HG03432 (cell line): ENCODE results near the gene COL13A1.

Source experiments
- ATAC-seq: cut with Tn5 transposase; IDR thresholded peaks from one replicate; pipeline ENCODE4 v1.9.1; 2021; ENCODE audit warnings: mild to moderate bottlenecking, moderate library complexity; ENCODE audit not compliant: unreplicated experiment

Gene COL13A1

GRCh38 chr10:69801434-69802315 is at the start of gene COL13A1:
TSS of gene COL13A1 (plus strand) at chr10:69801906. CDS start at chr10:69802424, 518 bp downstream.
- no peak for ATAC-seq

- ATAC-seq: no peak
Observed at GRCh38 chr10:69752479-69752878, 49.2 kb upstream of the COL13A1 start.

- ATAC-seq: no peak
Observed at GRCh38 chr10:69756279-69756678, 45.4 kb upstream of the COL13A1 start.

- ATAC-seq: no peak
Observed at GRCh38 chr10:69757206-69757552, 44.5 kb upstream of the COL13A1 start.

- no peak for ATAC-seq
Observed at GRCh38 chr10:69757553-69758309, 44.0 kb upstream of the COL13A1 start.

- no peak for ATAC-seq
Observed at GRCh38 chr10:69758310-69758728, 43.4 kb upstream of the COL13A1 start.

GRCh38 chr10:69759641-69760040 is 42.1 kb upstream of the COL13A1 start:
- no peak for ATAC-seq

- ATAC-seq: no peak
Observed at GRCh38 chr10:69760072-69760471, 41.6 kb upstream of the COL13A1 start.

- no peak for ATAC-seq
Observed at GRCh38 chr10:69761320-69761719, 40.4 kb upstream of the COL13A1 start.

GRCh38 chr10:69766161-69766910 is 35.4 kb upstream of the COL13A1 start:
- ATAC-seq: no peak

- ATAC-seq: no peak
Observed at GRCh38 chr10:69767793-69768192, 33.9 kb upstream of the COL13A1 start.

- ATAC-seq: no peak
Observed at GRCh38 chr10:69768386-69768785, 33.3 kb upstream of the COL13A1 start.

GRCh38 chr10:69769395-69769992 is 32.2 kb upstream of the COL13A1 start:
- ATAC-seq: no peak

GRCh38 chr10:69772933-69773704 is 28.6 kb upstream of the COL13A1 start:
- no peak for ATAC-seq

GRCh38 chr10:69774596-69774995 is 27.1 kb upstream of the COL13A1 start:
- no peak for ATAC-seq

GRCh38 chr10:69780077-69780476 is 21.6 kb upstream of the COL13A1 start:
- no peak for ATAC-seq

GRCh38 chr10:69781576-69781975 is 20.1 kb upstream of the COL13A1 start:
- ATAC-seq: no peak

- no peak for ATAC-seq
Observed at GRCh38 chr10:69783515-69783914, 18.2 kb upstream of the COL13A1 start.

GRCh38 chr10:69786791-69787190 is 14.9 kb upstream of the COL13A1 start:
- no peak for ATAC-seq

GRCh38 chr10:69787681-69788080 is 14.0 kb upstream of the COL13A1 start:
- no peak for ATAC-seq
